ENCODE data around the gene ATP6V0B.

The ATP6V0B gene

GRCh38 chr1:43946236-43947060 lies 28.3 kb upstream of the ATP6V0B start, which contains the start of gene IPO13:
Gene IPO13, plus strand, starts transcription at chr1:43946950. Its CDS starts 651 bp downstream, at chr1:43947601.
- no peak for FAIRE-seq

DNA sequence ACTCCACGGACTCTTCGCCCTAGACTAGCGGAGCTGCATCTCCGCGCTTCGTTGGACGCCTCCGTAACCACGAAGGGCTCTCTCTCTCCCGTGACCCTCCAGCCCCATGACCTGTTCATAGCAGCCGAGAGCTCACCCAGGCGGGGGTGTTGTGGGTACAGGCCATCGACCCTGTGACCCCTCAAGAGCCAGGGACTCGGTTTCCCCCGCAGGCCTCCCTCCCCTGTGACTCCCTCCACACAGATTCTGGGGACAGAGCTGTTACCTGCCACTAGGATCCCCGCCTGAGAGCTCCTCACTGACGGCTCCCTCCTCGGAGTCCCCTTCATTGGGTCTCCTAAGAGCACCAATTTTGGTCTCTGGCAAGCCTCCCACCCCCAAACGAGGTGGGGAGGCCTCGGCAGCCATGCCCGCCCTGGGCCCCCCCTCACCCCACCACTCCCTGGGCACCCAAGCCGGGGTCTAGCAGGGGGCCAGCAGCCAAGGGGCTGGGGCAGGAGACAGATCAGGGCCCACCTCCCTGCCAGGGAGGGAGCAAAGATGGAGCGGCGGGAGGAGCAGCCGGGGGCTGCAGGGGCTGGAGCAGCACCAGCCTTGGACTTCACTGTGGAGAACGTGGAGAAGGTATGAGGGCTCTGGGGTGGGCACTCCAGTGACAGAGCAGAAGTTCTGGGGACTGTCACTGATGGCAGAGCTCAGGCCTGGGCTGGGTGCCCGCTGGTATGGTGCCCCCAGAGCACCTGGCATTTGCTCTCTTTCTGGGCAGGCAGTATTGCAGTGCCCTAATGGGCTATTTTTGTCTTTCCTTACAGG lies 27.5 kb upstream of the ATP6V0B start:
- FAIRE-seq = no peak

DNA sequence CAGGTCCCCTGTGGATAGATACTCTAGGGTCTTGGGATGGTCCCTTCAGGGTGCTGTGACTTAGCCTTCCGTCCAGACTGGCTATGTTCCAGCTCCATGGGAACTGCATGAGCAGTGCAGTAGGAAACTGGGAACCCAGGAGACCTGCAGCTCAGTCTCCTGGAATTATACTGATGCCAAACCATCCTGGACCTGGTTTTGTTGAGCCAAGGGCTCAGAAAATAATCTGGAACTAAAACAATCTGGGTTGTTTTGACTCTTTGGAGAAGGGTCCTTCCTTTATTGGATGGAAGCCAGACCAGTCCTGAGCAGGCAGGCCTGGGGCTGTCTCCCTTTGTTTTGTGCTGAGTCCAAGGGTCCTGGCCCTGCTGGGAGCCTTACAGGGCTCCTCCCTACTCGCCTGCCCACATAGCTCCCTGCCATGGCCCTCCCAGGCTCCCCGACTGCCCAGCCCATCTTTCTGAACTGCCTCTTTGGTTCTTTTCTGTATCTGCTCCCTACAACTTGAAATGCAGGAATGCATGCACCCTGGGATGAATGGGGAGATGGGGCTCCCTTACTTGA lies 26.8 kb upstream of the ATP6V0B start:
- FAIRE-seq = no peak

DNA sequence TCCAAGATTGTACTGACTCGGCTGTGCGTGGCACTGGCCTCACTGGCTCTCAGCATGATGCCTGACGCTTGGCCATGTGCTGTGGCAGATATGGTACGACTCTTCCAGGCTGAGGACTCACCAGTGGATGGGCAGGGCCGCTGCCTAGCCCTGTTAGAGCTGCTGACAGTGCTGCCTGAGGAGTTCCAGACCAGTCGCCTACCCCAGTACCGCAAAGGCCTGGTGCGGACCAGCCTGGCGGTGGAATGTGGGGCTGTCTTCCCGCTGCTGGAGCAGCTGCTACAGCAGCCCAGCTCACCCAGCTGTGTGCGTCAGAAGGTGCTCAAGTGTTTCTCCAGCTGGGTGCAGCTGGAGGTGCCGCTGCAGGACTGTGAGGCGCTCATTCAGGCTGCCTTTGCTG lies 25.1 kb upstream of the ATP6V0B start:
- no peak for FAIRE-seq

DNA sequence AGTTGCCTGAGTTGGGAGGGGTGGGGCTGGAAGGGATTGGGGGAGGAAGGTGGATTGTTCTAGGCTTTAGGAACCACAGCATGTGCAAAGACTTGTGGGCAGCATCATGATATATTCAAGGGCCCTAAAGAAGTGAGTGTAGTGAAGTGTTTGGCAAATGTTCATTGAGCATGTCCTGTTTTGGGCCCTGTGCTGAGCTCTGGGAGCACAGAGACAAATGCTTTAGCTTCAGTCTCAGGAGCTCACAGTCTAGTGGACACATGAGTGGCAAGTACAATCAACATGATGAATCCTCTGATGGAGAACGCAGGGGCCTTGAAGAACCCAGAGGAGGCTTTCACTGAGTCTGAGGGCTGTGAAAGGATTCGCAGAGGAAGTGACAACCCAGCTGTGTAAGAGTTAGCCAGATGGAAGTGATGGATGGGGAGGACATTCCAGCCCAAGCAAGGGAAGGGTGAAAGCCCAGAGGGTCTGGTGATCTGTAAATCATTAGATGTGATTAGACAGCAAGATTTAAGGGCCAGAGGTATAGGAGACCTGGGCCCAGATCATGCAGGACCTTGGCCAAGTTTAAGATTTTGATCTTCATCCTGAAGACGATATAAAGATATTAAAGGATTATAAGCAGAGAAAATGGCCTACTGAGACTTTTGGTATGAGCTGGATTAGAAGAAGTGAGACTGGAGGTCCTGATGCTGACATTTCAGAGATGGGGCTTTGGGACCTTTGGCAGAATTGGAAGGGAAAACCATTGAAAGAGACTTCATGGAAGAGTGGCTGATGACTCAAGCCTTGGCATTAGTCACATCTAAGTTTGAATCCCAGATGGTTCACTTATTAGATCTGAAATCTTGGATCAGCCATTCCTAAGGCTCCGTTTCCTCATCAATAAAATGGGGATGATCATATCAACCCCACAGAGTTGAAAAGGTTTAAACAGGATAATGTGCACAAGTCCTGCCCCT lies 23.5 kb upstream of the ATP6V0B start:
- FAIRE-seq = no peak

- FAIRE-seq = peak; percentile 93
Measured at GRCh38 chr1:43952731-43953346, 21.9 kb upstream of the ATP6V0B start.

- FAIRE-seq = no peak
Measured at GRCh38 chr1:43953361-43953760, 21.4 kb upstream of the ATP6V0B start.

DNA sequence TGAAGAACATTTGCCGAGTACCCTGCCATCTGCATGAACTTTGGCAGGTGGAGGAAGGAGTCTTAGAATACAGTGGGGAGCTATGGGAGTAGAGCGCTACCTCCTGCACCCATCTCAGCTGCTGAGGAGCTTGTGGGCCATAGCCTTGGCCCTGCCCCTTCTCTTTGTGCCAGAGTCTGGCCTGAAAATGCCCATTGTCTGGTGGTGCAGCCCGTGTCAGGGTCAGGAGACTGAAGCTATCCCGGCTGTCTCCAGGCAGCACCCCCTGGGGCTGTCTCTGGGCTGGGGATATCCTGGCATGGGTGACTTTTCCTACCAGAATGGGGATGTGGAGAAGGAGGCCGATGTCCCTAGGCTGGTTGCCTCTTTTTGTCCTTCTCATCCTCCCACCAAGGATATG lies 20.7 kb upstream of the ATP6V0B start:
- no peak for FAIRE-seq

DNA sequence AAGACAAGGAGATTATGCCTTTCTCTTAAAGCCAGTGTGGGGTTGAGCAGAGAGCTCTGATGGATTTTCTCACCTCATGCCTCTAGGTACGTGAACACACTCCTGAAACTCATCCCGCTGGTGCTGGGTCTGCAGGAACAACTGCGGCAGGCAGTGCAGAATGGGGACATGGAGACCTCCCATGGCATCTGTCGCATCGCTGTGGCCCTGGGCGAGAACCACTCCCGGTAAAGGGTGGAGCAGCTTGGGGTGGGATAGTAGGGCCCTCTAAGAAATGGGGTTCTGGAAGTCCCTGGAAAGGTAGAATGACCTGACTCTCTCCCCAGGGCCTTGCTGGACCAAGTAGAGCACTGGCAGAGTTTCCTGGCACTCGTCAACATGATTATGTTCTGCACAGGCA lies 18.5 kb upstream of the ATP6V0B start:
- no peak for FAIRE-seq

- no peak for FAIRE-seq
Measured at GRCh38 chr1:43957407-43958040, 17.2 kb upstream of the ATP6V0B start.

- FAIRE-seq = no peak
Measured at GRCh38 chr1:43958351-43959255, 16.2 kb upstream of the ATP6V0B start.

DNA sequence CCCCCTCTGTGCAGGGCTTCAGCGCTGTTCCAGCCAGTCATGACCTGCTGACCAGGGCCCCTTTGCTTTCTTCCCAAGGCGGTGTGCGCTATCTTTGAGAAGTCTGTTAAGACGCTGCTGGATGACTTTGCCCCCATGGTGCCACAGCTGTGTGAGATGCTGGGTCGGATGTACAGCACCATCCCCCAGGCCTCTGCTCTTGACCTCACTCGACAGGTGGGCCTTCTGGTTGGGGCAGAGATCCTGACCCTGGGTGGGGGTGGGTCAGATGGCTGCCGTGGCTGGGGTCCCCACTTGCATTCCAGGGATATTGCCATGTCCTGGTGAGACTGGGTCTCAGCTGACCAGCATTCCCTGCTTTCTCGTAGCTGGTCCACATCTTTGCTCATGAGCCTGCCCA lies 14.0 kb upstream of the ATP6V0B start:
- FAIRE-seq = no peak

- FAIRE-seq = no peak
Measured at GRCh38 chr1:43961692-43962091, 13.1 kb upstream of the ATP6V0B start.

- FAIRE-seq = no peak
Measured at GRCh38 chr1:43962324-43962723, 12.4 kb upstream of the ATP6V0B start.

- FAIRE-seq = no peak
Measured at GRCh38 chr1:43963006-43963405, 11.8 kb upstream of the ATP6V0B start.

GRCh38 chr1:43963890-43964289 lies 10.9 kb upstream of the ATP6V0B start:
- no peak for FAIRE-seq

GRCh38 chr1:43965316-43965715 lies 9.4 kb upstream of the ATP6V0B start:
- no peak for FAIRE-seq

- FAIRE-seq = no peak
Measured at GRCh38 chr1:43968348-43968948, 6.3 kb upstream of the ATP6V0B start.

DNA sequence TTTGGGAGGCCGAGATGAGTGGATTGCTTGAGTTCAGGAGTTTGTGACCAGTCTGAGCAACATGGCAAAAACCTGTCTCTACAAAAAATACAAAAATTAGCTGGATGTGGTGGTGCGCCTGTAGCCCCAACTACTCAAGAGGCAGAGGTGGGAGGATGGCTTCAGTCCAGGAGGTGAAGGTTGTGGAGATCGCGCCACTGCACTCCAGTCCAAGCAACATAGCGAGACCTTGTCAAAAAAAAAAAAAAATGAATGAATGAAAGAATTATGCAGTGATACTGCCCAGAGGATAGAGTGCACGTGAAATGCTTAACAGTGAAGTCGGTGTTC lies 5.4 kb upstream of the ATP6V0B start:
- FAIRE-seq = no peak
